Activated CD4-positive, alpha-beta T cell treated with anti-CD3 and anti-CD28 coated beads, Interleukin-2, amount 10 ng/mL, durations not matched to agents 7 days and 5 days (primary cell): ENCODE measurements around the gene PACSIN2. TPM values are rescaled to one million over a fixed set of nuclear protein-coding genes. Genes with fewer than 3 reads are reported as not detected.

ENCODE experiments used
- CTCF ChIA-PET: fragments of 350-600 bp; sonication (Branson Sonifier 250); formaldehyde crosslinking; loops from one replicate; lab custom pipeline; 2021; ENCODE audit warnings: antibody characterized with exemption; lab: Charles Lee
- POLR2A ChIA-PET: fragments of 350-600 bp; sonication (Branson Sonifier 250); formaldehyde crosslinking; loops from one replicate; lab custom pipeline; 2021; ENCODE audit warnings: antibody characterized with exemption; lab: Charles Lee
- DNase-seq: peaks from one replicate; pipeline ENCODE4 v3.0.0-alpha.2; 2020
- H3K27ac Mint-ChIP-seq: one replicate; pipeline ENCODE4 v1.8.0; 2021; ENCODE audit warnings: mild to moderate bottlenecking, moderate library complexity, mixed read lengths
- H3K27me3 Mint-ChIP-seq: one replicate; pipeline ENCODE4 v1.8.0; 2021; ENCODE audit warnings: mixed read lengths
- H3K36me3 Mint-ChIP-seq: one replicate; pipeline ENCODE4 v1.8.0; 2021; ENCODE audit warnings: low read depth, mixed read lengths
- H3K4me1 Mint-ChIP-seq: one replicate; pipeline ENCODE4 v1.8.0; 2021; ENCODE audit warnings: mixed read lengths
- H3K4me3 Mint-ChIP-seq: one replicate; pipeline ENCODE4 v1.8.0; 2021; ENCODE audit warnings: mild to moderate bottlenecking, moderate library complexity, mixed read lengths
- H3K9me3 Mint-ChIP-seq: one replicate; pipeline ENCODE4 v1.8.0; 2021; ENCODE audit warnings: mixed read lengths
- total RNA-seq, 2 experiments: library from RNA; stranded (reverse); gene quantifications; one replicate each; pipeline ENCODE4 v1.2.3, GENCODE V29; 2021

PACSIN2 gene
- total RNA-seq, 2 experiments from 2014 or later, result 32.3 to 35.8 TPM

DNA sequence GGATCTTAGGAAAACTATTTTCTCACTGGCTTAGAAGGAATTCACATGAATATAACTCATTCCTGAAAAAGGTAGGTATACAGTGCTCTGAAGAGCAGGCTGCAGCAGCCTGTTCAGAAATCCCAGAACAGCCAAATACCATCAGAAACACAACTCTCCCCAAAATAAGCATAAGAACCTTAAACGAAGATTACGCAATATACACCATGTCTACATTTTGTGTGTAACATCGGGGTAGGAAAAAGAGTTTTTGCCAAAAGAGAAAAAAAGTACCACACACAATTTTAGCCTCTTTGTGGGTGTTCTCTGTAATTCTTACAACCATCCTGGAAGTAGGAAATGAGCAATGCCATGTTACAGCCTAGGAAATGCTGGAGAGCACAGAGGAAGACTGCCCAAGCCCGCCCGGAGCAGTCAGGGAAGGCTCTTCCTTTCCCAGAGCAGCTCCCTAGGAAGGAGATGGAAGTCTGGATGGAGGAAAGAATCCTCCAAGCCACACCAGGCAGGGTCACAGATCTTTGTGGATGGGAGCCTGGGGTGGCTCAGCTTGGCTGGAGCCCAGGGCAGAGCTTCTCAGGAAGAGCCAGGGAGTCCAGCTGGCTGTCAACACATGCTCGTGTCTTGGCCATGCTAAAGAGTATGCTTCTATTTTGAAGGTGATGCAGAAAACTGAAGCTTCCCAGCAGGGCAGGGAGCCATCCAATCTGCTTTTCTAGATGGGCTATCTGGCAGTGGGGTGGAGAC, 108.2 kb downstream of the PACSIN2 start:
- Mint-ChIP-seq H3K27ac (no peak overlapping the region), H3K27me3 (no peaks in the 10 kb centered on the region), H3K36me3 (peaks cover 2% of the 10 kb centered on the region), H3K9me3 (no peaks in the 10 kb centered on the region), H3K4me1 (no peaks in the 10 kb centered on the region), H3K4me3 (no peak overlapping the region)
- no peak for DNase-seq
- ChIA-PET POLR2A (no interaction called here), CTCF (interaction anchor here (0.7 to 1.1 kb wide), 2 partner anchors 30 to 223 kb away, joined by 3 read pairs; no protein-coding TSS in a partner anchor)

DNA sequence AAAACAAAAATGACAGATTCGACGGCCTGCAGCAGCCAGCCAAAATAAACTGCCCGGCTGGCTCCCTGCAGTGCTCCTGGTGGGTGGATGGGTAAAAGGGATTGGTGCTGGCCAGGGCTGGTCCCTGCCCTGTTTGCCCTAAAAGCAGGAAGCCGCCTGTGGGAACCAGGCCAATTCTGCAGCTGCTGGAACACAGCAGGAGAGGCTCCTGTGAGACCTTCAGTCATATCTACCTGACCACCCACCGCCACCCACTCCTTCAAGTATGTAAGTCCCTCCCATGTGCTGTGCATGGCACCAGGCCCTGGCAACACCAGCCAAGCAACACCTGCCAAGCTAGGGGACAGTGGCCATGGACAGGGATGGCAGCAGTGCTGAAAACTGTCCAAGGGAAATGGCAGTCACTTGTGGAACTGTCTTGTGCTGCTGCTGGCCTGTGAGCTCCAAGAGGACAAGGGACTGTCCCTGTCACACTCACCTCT, 109.2 kb downstream of the PACSIN2 start:
- POLR2A ChIA-PET, result no interaction called here
- Mint-ChIP-seq H3K4me3 (no peak overlapping the region), H3K27me3 (no peaks in the 10 kb centered on the region), H3K27ac (no peak overlapping the region), H3K36me3 (no peaks in the 10 kb centered on the region), H3K4me1 (no peaks in the 10 kb centered on the region), H3K9me3 (no peaks in the 10 kb centered on the region)
- no peak for DNase-seq
- CTCF ChIA-PET, result interaction anchor here (0.7 to 1.8 kb wide), 3 partner anchors 13 to 224 kb away, joined by 3 to 5 read pairs (median 4); no protein-coding TSS in a partner anchor

DNA sequence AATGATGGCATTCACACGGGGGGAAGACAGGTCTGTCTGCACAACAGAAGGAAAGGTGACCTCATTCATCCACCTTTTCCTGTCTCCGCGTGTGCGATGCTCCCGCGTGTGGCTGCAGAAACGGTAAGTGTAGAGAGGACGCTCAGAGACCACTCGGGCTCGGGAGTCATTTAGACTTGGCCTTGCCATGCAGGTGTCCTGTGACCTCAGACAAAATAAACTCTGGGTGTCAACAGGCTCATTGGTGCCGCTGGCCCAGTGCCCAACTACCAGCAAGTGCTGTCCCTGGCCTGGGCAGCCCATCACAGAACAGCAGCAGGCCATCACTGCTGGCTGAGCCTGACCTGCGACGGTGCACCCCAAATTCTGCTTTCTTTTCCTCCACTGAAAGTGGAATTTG, 109.7 kb downstream of the PACSIN2 start:
- no peaks in the 10 kb centered on the region for H3K4me1 Mint-ChIP-seq
- no peaks in the 10 kb centered on the region for H3K27me3 Mint-ChIP-seq
- no peak overlapping the region for H3K4me3 Mint-ChIP-seq
- H3K27ac Mint-ChIP-seq, result no peak overlapping the region
- DNase-seq, result no peak
- H3K36me3 Mint-ChIP-seq, result no peaks in the 10 kb centered on the region
- POLR2A ChIA-PET, result no interaction called here
- CTCF ChIA-PET, result interaction anchor here (1.1 to 2.3 kb wide), 3 partner anchors 10 to 13 kb away, joined by 4 to 5 read pairs (median 4); no protein-coding TSS in a partner anchor
- H3K9me3 Mint-ChIP-seq, result no peaks in the 10 kb centered on the region

DNA sequence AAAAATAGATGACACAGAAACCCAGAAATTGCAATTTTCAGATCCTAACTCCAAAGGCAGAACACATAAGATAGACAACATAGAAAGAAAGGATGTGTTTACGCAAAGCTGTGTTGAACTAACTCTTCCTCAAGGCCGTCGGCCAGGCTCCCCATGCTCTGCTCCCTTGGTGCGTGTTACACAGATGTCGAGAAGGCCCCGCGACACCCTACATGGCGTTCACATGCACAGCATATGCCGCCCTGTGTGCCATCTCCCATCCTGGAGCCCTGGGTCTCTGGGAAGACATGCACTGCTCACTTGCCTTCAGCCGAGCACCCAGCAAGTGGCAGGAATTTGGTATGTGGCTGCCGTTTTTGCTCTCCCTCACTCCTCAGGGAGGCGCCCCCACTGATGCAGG, 110.9 kb downstream of the PACSIN2 start:
- Mint-ChIP-seq H3K9me3 (no peaks in the 10 kb centered on the region), H3K4me3 (no peak overlapping the region), H3K4me1 (no peaks in the 10 kb centered on the region), H3K27ac (no peak overlapping the region), H3K27me3 (no peaks in the 10 kb centered on the region), H3K36me3 (no peaks in the 10 kb centered on the region)
- no peak for DNase-seq
- CTCF ChIA-PET, result interaction anchor here (1.0 to 2.3 kb wide), 3 partner anchors 9 to 31 kb away, joined by 3 to 5 read pairs (median 4); no protein-coding TSS in a partner anchor
- POLR2A ChIA-PET, result no interaction called here

DNA sequence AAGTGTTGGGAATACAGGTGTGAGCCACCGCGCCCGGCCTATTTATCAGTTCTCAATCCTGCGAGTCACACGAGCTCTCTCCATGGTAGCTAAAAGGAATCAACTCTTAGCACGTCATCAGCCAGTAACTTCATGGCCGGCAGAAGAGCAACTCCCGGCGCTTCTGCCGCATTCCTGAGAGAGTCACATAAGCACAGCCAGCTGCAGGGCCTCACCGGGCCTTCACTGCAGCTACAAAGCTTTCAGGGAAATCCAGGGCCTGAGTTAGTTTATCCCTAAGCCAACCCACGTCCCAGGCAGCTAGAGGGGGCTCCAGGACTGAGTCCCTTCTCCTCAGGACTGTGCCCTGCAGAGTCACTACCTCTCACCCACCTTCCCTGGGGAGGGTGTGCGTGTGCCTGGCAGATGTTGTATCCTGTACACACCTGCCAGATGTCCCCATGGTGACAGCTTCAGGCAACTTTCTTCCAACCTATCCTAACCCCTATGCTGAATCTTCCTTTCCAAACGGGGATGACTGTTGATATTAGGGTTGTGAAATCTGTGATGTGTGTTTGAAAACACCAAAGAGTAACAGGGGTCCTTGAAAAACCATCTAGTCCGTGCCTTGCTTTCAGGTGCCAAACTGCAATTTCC, 112.0 kb downstream of the PACSIN2 start:
- no peak overlapping the region for H3K27ac Mint-ChIP-seq
- H3K4me1 Mint-ChIP-seq, result no peaks in the 10 kb centered on the region
- no peaks in the 10 kb centered on the region for H3K36me3 Mint-ChIP-seq
- H3K27me3 Mint-ChIP-seq, result no peaks in the 10 kb centered on the region
- CTCF ChIA-PET, result interaction anchor here (2.3 kb wide), 1 partner anchor 8 kb away, joined by 4 read pairs; no protein-coding TSS in a partner anchor
- no peak for DNase-seq
- POLR2A ChIA-PET, result no interaction called here
- H3K4me3 Mint-ChIP-seq, result no peak overlapping the region
- H3K9me3 Mint-ChIP-seq, result no peaks in the 10 kb centered on the region

DNA sequence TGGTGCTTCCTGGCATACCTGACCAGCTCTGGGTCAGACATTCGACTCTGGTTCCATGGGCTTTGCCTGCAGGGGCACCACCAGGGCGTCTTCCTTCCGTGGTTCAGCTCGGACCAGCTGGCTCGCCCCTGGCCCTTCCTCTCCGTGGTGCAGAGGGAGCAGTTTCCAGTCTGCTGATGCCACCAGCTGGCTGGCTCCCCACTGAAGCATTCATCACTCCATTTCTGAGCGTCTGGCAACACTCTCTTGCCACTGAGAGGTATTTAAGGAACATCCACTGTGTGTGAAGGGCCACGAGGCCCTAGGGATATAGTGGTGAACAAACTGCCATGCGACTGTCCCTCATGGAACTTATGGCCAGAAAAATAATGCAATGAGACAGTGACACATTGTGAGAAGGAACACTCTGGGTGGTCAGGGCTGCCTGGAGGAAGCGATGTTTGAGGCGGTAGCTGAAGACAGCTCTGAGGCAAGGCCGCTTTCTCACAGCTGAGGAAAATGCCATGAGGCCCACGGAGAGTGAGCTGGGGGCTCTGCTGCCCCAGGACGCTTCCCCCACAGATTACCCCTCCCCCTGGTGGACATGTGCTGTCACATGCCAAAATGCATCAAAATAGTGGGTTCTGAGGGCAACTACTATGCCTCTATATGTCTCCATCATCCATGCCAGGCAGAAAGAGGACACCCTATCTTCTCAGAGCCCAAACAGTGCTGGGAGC, 113.0 kb downstream of the PACSIN2 start:
- no peaks in the 10 kb centered on the region for H3K36me3 Mint-ChIP-seq
- no peak overlapping the region for H3K4me3 Mint-ChIP-seq
- CTCF ChIA-PET, result no interaction called here

DNA sequence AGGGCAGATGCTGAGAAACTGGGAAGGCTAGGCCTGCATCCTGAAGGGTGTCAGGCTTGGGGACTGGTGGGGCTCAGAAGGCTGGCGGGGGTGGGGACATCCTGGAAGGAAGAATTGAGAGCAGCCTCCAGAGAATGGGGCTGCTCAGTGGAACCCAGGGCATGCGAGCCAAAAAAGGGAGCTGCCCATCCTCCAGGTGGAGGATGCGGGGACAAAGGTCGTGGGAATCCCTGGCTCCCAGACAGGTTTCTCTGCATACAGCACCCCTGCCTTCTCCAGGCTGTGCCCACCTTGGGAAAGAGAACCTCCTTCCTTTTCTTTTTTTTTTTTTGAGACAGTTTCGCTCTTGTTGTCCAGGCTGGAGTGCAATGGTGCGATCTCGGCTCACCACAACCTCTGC, 117.0 kb downstream of the PACSIN2 start:
- Mint-ChIP-seq H3K4me1 (peaks cover 41% of the 10 kb centered on the region), H3K9me3 (no peaks in the 10 kb centered on the region), H3K4me3 (no peak overlapping the region), H3K27ac (no peak overlapping the region), H3K36me3 (no peaks in the 10 kb centered on the region), H3K27me3 (no peaks in the 10 kb centered on the region)
- CTCF ChIA-PET, result interaction anchor here (1.2 kb wide), 1 partner anchor 20 kb away, joined by 3 read pairs; no protein-coding TSS in a partner anchor
- DNase-seq, result no peak
- POLR2A ChIA-PET, result no interaction called here

More for the DNA sequence above, 113.0 kb downstream of the PACSIN2 start:
- Mint-ChIP-seq H3K9me3 (no peaks in the 10 kb centered on the region), H3K27ac (no peak overlapping the region), H3K4me1 (peaks cover 6% of the 10 kb centered on the region), H3K27me3 (no peaks in the 10 kb centered on the region)
- no peak for DNase-seq
- POLR2A ChIA-PET, result interaction anchor here (0.5 kb wide), 1 partner anchor 1231 kb away, joined by 4 read pairs; no protein-coding TSS in a partner anchor

DNA sequence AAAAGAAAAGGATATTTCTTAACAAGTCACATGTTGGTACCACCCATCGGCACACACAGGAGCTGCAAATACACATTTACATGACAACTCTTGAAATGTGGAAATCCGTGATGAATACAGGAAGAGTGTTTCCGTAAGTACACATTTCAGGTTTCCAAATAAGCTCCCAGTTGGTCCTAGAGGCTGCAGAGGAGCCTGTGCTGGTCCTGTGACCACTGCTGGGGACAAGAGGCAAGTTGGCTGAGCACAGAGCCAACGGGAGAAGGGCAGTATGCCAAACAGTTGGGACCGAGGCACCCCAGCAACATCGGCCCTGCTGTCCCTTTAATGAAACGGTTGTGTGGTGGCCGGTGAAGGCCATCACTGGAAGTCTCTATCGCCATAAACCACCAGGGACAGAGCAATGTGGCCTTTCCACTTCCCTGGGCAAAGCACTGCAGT, 119.4 kb downstream of the PACSIN2 start:
- H3K36me3 Mint-ChIP-seq, result peaks cover 2% of the 10 kb centered on the region
- peak overlapping the region; percentile 84 for H3K27ac Mint-ChIP-seq
- peaks cover 58% of the 10 kb centered on the region for H3K4me1 Mint-ChIP-seq
- DNase-seq, result no peak
- ChIA-PET CTCF (interaction anchor here (1.2 kb wide), 2 partner anchors 9 to 49 kb away, joined by 3 to 4 read pairs; no protein-coding TSS in a partner anchor), POLR2A (no interaction called here)
- no peaks in the 10 kb centered on the region for H3K27me3 Mint-ChIP-seq
- no peak overlapping the region for H3K4me3 Mint-ChIP-seq
- no peaks in the 10 kb centered on the region for H3K9me3 Mint-ChIP-seq

DNA sequence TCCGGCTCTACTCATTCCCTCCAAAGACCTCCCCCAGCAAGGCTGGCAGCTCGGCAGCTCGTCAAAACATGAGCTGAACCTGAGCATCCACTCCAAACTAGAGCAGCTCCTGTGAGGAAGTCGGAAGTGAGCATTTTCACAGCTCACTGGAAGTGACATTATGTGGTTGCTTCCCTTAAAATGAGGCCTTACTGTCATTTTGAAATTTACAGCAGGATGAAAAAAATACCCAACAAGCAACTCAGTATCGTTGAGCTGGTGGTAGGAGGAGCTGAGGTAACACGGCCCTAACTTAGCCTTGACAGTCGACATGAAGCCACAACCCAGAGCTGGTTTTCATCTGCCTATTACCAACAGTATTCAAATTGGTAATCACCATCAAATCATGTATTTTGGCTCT, 119.9 kb downstream of the PACSIN2 start:
- CTCF ChIA-PET, result interaction anchor here (1.2 kb wide), 1 partner anchor 9 kb away, joined by 4 read pairs; no protein-coding TSS in a partner anchor
- peak; percentile 40 for DNase-seq
- Mint-ChIP-seq H3K27ac (peak overlapping the region; percentile 84), H3K4me1 (peaks cover 61% of the 10 kb centered on the region), H3K9me3 (no peaks in the 10 kb centered on the region), H3K4me3 (peak overlapping the region; percentile 10), H3K27me3 (no peaks in the 10 kb centered on the region), H3K36me3 (peaks cover 2% of the 10 kb centered on the region)
- POLR2A ChIA-PET, result no interaction called here

DNA sequence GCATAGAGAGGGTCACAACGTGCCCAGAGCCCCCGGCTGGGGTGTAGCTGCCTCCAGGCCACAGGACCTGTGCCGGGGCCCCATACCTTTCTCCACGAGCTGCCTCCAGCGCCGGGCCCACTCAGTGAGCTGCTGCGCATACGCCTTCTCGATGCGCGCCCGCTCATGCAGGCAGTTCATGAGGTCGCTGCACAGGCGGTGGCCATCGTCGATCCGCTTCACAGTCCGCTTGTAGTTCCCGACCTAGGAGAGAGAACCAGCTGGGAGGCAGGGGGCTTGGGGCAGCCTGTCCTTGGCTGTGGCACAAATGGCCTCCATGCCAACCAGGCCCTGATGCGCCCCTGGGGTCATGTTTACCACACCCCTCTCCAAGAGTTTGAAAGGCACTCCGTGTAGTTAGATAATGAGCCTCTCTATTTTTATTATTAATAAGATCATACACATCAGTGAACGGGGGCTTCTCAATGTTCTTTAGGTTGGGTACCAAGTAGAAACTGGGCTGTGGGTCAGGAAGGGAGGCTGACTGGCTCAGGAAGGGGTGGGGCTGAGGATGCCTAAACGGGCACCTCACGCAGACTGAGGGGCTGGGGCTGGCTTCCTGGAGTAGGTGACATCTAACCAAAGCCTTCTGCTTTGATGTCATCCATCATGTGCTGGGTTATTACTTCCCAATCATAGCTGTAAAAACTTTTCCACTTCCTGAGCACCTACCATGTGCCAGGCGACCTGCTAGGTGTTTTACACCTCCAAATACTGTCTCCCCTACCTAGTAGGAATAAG, 121.4 kb downstream of the PACSIN2 start:
- H3K27ac Mint-ChIP-seq, result peak overlapping the region; percentile 83

DNA sequence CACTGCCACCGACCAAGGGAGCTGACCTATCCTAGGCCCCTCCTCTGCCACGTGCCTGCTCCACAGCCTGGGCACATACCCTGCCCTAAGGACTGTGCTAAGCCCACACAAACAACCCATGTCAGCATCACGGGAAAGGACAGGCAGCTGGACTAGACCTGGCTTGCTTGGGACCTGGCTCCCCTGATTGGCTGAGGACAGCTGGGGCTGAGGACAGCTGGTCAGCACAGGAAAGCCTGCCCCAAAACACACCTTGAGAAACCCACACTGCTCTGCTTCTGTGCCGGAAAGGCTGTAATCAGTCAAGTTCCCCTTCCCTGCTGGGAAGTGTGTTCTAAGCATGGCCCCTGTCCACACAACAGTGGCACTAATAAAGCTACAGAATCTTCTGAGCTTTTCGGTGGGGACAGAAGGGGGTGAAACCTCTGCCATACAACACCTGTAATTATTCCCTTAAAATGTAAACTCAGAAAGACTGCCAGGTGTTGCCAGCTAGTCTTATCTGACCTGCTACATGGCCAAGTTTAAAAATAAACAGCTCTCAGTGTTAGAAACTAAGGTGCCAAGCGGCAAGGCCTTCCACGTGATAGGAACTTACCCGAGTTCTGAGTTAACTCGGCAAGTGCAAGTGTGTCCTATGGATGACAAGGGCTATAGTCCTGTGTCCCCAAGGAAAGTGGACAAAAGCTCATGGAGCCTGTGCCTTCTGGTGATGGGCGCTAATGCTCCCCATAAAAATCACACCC, 122.2 kb downstream of the PACSIN2 start:
- Mint-ChIP-seq H3K4me1 (peaks cover 84% of the 10 kb centered on the region), H3K4me3 (no peak overlapping the region), H3K27ac (peak overlapping the region; percentile 34), H3K27me3 (no peaks in the 10 kb centered on the region), H3K9me3 (no peaks in the 10 kb centered on the region), H3K36me3 (peaks cover 11% of the 10 kb centered on the region)
- POLR2A ChIA-PET, result no interaction called here
- CTCF ChIA-PET, result interaction anchor here (1.6 kb wide), 1 partner anchor 12 kb away, joined by 5 read pairs; no protein-coding TSS in a partner anchor
- DNase-seq, result no peak

More for the DNA sequence above, 121.4 kb downstream of the PACSIN2 start:
- peaks cover 76% of the 10 kb centered on the region for H3K4me1 Mint-ChIP-seq
- ChIA-PET CTCF (interaction anchor here (1.6 kb wide), 1 partner anchor 12 kb away, joined by 5 read pairs; no protein-coding TSS in a partner anchor), POLR2A (interaction anchor here (0.7 kb wide), 1 partner anchor 122 kb away, joined by 3 read pairs; no protein-coding TSS in a partner anchor)
- no peaks in the 10 kb centered on the region for H3K9me3 Mint-ChIP-seq
- DNase-seq, result peak; percentile 45
- H3K4me3 Mint-ChIP-seq, result no peak overlapping the region
- peaks cover 6% of the 10 kb centered on the region for H3K36me3 Mint-ChIP-seq
- no peaks in the 10 kb centered on the region for H3K27me3 Mint-ChIP-seq
